RPMI8226 (cell line): ENCODE measurements around the gene TGM2.

Source experiments
- DNase-seq: peaks from one replicate; pipeline ENCODE4 v3.0.0-alpha.2; 2015

Gene TGM2

GRCh38 chr20:38089500-38089899 lies 75.6 kb downstream of the TGM2 start:
- DNase-seq: no peak

GRCh38 chr20:38085026-38085425 lies 80.0 kb downstream of the TGM2 start:
- no peak for DNase-seq

GRCh38 chr20:38084425-38084951 lies 80.6 kb downstream of the TGM2 start:
- no peak for DNase-seq

DNA sequence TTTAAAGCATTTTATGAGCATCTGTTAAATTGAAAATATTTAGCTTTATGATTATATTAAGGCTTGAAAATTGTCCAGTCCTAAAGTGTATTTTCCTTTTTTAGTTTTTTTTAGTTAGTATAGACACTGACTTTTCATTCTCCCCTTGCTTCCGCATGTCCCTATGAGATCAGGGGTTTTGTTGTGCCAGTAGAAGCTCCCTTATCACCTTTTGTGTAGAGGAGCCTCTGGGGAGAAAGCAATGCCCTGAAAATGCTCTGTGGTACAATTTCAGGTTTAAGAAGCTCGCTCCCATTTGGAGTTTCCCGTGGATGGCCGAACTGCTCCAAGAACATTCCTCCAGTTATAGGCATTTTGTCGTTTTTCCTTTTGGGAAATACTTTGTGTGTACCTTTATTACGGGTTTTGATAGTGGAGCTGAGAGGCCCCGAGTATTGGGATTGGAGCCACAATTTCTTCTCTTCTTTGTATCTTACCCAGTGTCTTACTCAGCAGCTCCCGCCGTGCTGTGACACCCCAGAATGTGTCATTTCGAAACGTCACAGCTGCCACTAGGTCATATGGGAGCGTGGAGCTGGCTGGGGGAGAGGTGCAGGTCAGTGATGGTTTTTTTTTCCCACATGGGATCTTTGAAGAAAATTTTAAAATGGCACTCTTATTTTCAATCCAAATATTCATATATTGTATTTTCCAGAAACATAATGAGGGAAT lies 81.6 kb downstream of the TGM2 start:
- DNase-seq: no peak

DNA sequence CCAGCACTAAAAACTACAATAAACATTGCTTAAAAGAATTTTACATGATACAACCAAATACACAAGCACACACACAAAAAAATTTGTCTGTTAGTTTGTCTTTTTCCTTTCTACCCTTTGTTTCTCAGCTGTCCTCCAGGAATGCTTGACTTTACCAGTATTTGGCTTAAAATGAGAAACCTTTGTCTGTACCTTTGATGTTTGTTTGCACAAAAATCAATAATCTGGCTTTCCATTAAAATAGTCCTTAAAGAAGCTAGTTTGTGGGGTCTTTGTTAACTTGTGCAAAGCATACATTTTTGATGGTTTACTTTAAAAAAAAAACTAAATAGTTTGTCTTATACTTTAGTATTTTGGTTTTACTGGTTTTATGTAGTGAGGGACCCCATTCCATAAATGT lies 82.2 kb downstream of the TGM2 start:
- no peak for DNase-seq

DNA sequence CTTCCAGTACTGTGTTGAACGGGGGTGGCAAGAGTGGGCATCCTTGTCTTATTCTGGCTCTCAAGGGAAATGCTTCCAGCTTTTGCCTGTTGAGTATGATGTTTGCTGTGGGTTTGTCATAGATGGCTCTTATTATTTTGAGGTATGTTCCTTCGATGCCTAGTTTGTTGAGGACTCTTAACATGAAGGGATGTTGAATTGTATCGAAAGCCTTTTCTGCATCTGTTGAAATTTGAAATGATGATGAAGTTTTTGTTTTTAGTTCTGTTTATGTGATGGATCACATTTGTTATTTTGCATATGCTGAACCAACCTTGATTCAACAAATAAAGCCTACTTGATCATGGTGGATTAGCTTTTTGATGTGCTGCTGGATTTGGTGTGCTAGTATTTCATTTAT lies 83.5 kb downstream of the TGM2 start:
- DNase-seq: no peak

DNA sequence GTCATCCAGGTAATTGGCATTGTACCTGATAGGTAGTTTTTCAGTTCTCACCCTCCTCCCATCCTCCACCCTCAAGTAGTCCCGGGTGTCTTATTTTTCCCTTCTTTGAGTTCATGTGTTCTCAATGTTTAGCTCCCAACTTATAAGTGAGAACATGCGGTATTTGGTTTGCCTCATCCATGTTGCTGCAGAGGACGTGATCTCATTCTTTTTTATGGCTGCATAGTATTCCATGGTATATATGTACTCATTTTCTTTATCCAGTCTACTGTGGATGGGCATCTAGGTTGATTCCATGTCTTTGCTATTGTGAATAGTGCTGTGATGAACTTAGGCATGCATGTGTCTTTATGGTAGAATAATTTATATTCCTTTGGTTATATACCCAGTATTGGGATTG lies 85.7 kb downstream of the TGM2 start:
- DNase-seq: no peak

DNA sequence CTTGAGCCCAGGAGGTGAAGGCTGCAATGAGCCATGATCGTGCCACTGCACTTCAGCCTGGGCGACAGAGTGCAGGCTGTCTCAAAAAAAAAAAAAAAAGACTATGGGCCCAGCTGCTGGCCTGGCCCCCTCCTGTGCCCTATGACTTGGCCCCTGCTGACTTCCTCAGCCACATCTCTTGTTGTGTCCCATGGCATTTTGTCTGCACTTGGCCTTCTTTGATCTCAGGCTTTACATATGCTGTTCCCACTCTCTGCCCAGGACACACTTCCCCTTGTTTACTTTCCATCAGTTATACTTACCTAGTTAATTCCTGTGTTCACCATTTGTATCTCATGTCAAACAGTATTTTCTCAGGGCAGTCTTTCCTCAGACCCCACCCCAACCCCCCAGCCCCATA lies 87.0 kb downstream of the TGM2 start:
- DNase-seq: no peak
